Thyroid gland (tissue), 4 donors: ENCODE measurements around the gene MKRN2OS. TPM values are rescaled to one million over a fixed set of nuclear protein-coding genes. Genes with fewer than 3 reads are reported as not detected.

ENCODE experiments used
- DNase-seq, 2 donors: peaks; one replicate each; pipeline ENCODE4 v3.0.0-alpha.2; 2019
- H3K27ac ChIP-seq, 3 donors: fragments of 200-600 bp; sonication (generic); 1 replicate in 2 of 3; 2 replicates in 1 of 3; pipeline ENCODE4 v1.5.1; 2016 to 2019; ENCODE audit warnings: mild to moderate bottlenecking in 1 of 3, moderate library complexity in 1 of 3
- H3K27me3 ChIP-seq: fragments of 200-600 bp; sonication (generic); one replicate; pipeline ENCODE4 v1.5.1; 2019
- H3K36me3 ChIP-seq, 2 donors: fragments of 200-600 bp; sonication (generic); one replicate each; pipeline ENCODE4 v1.5.1; 2016 to 2019
- H3K4me1 ChIP-seq, 2 donors: fragments of 200-600 bp; sonication (generic); one replicate each; pipeline ENCODE4 v1.5.1; 2017 to 2019
- H3K4me3 ChIP-seq, 3 donors: fragments of 200-600 bp; sonication (generic); replicated peaks in 1 of 3; 1 replicate in 2 of 3; 2 replicates in 1 of 3; pipeline ENCODE4 v1.5.1; 2016; ENCODE audit warnings: mild to moderate bottlenecking in 1 of 3
- H3K9me3 ChIP-seq: fragments of 200-600 bp; sonication (generic); one replicate; pipeline ENCODE4 v1.5.1; 2017
- POLR2A ChIP-seq, 2 donors: fragments of 450-650 bp; IDR thresholded peaks; one replicate each; pipeline ENCODE4 v1.6.1; 2017; ENCODE audit warnings: antibody characterized with exemption in 2 of 2, mild to moderate bottlenecking in 2 of 2, moderate library complexity in 1 of 2
- WGBS, 2 donors: methylation state at CpG; one replicate each; pipeline ENCODE4 v1.1.5; 2017; 5-methylcytosine and 5-hydroxymethylcytosine counted together
- intact Hi-C: fragments of 100-400 bp; cut with DNase I; formaldehyde crosslinking; loops from one replicate; pipeline ENCODE4 v1.15.1; 2023
- total RNA-seq, 4 donors: library from RNA; depleted of rRNA; stranded (reverse); fragments of >200 nt; gene quantifications; one replicate each; pipeline ENCODE4 v1.2.3, GENCODE V29; 2016
- TF ChIP-seq, protein P1 (sequence below), 6 experiments: fragments of 200-600 bp in 3 of 6; fragments of 450-650 bp in 3 of 6; sonication (generic) in 3 of 6; IDR thresholded peaks; one replicate each; pipeline ENCODE4 v1.5.1; 2016 to 2019; ENCODE audit warnings: antibody characterized with exemption in 6 of 6, mild to moderate bottlenecking in 2 of 6, inconsistent platforms in 1 of 6, moderate library complexity in 1 of 6

Gene MKRN2OS
- total RNA-seq, 4 donors from 2014 or later: not detected

GRCh38 chr3:12583280-12583679 lies 38.0 kb upstream of the MKRN2OS start:
- H3K4me3 ChIP-seq: no peak overlapping the region
- H3K9me3 ChIP-seq: no peaks in the 10 kb centered on the region
- TF ChIP-seq, protein P1, sequence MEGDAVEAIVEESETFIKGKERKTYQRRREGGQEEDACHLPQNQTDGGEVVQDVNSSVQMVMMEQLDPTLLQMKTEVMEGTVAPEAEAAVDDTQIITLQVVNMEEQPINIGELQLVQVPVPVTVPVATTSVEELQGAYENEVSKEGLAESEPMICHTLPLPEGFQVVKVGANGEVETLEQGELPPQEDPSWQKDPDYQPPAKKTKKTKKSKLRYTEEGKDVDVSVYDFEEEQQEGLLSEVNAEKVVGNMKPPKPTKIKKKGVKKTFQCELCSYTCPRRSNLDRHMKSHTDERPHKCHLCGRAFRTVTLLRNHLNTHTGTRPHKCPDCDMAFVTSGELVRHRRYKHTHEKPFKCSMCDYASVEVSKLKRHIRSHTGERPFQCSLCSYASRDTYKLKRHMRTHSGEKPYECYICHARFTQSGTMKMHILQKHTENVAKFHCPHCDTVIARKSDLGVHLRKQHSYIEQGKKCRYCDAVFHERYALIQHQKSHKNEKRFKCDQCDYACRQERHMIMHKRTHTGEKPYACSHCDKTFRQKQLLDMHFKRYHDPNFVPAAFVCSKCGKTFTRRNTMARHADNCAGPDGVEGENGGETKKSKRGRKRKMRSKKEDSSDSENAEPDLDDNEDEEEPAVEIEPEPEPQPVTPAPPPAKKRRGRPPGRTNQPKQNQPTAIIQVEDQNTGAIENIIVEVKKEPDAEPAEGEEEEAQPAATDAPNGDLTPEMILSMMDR (IDR thresholded peaks at IDR 0.05): no peak
- no peak overlapping the region for H3K27ac ChIP-seq
- DNase-seq: no peak
- intact Hi-C loops: no loop called here
- peaks cover 32 to 35% of the 10 kb centered on the region in 2 donors for H3K4me1 ChIP-seq
- peaks cover 56 to 57% of the 10 kb centered on the region in 2 donors for H3K36me3 ChIP-seq
- no peaks in the 10 kb centered on the region for H3K27me3 ChIP-seq

DNA sequence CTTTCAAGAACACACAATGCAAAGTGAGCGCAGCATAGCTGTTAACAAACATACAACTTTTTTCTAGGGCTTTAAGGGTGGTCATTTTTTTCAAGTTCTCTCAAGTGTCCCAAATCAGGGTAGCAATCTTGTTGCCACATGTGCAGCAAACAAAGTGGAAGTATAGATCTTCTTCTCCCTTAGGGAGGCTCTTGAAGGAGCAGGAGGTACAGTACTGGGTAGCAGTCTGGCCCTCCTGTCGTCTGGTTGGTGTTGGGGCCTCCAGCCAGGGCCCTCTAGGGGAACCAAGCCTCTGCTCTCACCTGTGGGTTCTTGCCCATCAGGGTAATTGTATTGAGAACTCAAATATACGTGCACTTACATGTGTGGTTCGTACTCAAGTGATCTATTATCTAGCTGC lies 37.4 kb upstream of the MKRN2OS start:
- Histone ChIP-seq H3K27me3 (no peaks in the 10 kb centered on the region), H3K4me1 (peaks cover 26 to 30% of the 10 kb centered on the region in 2 donors), H3K36me3 (peaks cover 56 to 60% of the 10 kb centered on the region in 2 donors), H3K4me3 (no peak overlapping the region), H3K27ac (no peak overlapping the region), H3K9me3 (no peaks in the 10 kb centered on the region)
- WGBS, 2 donors: 82 to 93% methylated on average over 4 of the region's 4 CpGs
- no peak for DNase-seq
- intact Hi-C loops: no loop called here
- TF ChIP-seq, protein P1 (IDR thresholded peaks at IDR 0.05): no peak
- TF ChIP-seq POLR2A (IDR thresholded peaks at IDR 0.05): no peak

DNA sequence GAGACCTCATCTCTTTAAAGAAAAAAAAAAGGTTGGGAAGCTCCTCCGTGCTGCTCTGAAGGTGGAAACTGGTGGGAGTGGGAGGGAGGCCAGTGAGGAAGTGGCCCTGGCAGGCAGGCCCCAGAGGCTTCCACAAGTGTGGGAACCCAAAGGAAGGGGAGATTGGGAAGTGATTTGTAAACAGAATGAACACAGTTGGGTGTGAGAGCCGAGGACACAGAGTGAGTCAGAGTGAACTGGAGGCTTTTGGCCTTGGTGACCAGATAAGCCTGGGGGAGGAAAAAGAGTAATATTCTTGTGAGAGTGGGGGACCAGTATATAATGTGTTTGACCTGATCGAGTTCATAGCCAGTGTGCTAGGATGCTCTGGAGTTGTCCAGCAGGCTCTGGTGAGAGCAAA lies 34.6 kb upstream of the MKRN2OS start:
- H3K36me3 ChIP-seq: peaks cover 69 to 79% of the 10 kb centered on the region in 2 donors
- WGBS, 2 donors: 59 to 71% methylated on average over 3 of the region's 3 CpGs
- DNase-seq: no peak
- H3K9me3 ChIP-seq: no peaks in the 10 kb centered on the region
- intact Hi-C loops: no loop called here
- H3K4me3 ChIP-seq: no peak overlapping the region
- TF ChIP-seq POLR2A (IDR thresholded peaks at IDR 0.05): no peak
- TF ChIP-seq, protein P1 (IDR thresholded peaks at IDR 0.05): no peak
- H3K27ac ChIP-seq: no peak overlapping the region
- H3K4me1 ChIP-seq: peaks cover 0 to 2% of the 10 kb centered on the region in 2 donors
- H3K27me3 ChIP-seq: no peaks in the 10 kb centered on the region

- Histone ChIP-seq H3K4me3 (no peak overlapping the region), H3K27ac (no peak overlapping the region), H3K36me3 (peaks cover 69 to 79% of the 10 kb centered on the region in 2 donors), H3K9me3 (no peaks in the 10 kb centered on the region), H3K4me1 (no peaks in the 10 kb centered on the region), H3K27me3 (no peaks in the 10 kb centered on the region)
- WGBS, 2 donors: 83 to 93% methylated on average over 3 of the region's 3 CpGs
- DNase-seq: no peak
- intact Hi-C loops: no loop called here
- TF ChIP-seq, protein P1 (IDR thresholded peaks at IDR 0.05): no peak
- no peak for TF ChIP-seq POLR2A (IDR thresholded peaks at IDR 0.05)
Observed at GRCh38 chr3:12579456-12579855, 34.2 kb upstream of the MKRN2OS start.

GRCh38 chr3:12578742-12579141 lies 33.4 kb upstream of the MKRN2OS start:
- 89 to 97% methylated on average over 2 of the region's 2 CpGs for WGBS, 2 donors
- no peak for DNase-seq
- no peaks in the 10 kb centered on the region for H3K4me1 ChIP-seq
- no peaks in the 10 kb centered on the region for H3K27me3 ChIP-seq
- intact Hi-C loops: no loop called here
- H3K36me3 ChIP-seq: peaks cover 69 to 79% of the 10 kb centered on the region in 2 donors
- H3K9me3 ChIP-seq: no peaks in the 10 kb centered on the region
- no peak overlapping the region for H3K27ac ChIP-seq
- TF ChIP-seq, protein P1 (IDR thresholded peaks at IDR 0.05): no peak
- TF ChIP-seq POLR2A (IDR thresholded peaks at IDR 0.05): no peak
- no peak overlapping the region for H3K4me3 ChIP-seq
